Sigmoid colon (tissue), 4 donors: ENCODE results near the gene BPNT1.

ENCODE experiments used
- POLR2A ChIP-seq, 2 donors: fragments of 450-650 bp; IDR thresholded peaks; one replicate each; pipeline ENCODE4 v1.6.1; 2016; ENCODE audit warnings: antibody characterized with exemption in 2 of 2, mild to moderate bottlenecking in 2 of 2, moderate library complexity in 2 of 2
- POLR2AphosphoS5 ChIP-seq, 4 donors: sonication (generic); formaldehyde crosslinking; IDR thresholded peaks; one replicate each; pipeline ENCODE4 v1.6.1; 2017; ENCODE audit warnings: antibody characterized with exemption in 4 of 4
- TF ChIP-seq, protein P1 (sequence below), 4 experiments: fragments of 450-650 bp in 3 of 4; fragments of 200-600 bp in 1 of 4; IDR thresholded peaks; one replicate each; pipeline ENCODE4 v1.5.1; 2016 to 2019; ENCODE audit warnings: antibody characterized with exemption in 4 of 4, mild to moderate bottlenecking in 3 of 4, moderate library complexity in 2 of 4

DNA sequence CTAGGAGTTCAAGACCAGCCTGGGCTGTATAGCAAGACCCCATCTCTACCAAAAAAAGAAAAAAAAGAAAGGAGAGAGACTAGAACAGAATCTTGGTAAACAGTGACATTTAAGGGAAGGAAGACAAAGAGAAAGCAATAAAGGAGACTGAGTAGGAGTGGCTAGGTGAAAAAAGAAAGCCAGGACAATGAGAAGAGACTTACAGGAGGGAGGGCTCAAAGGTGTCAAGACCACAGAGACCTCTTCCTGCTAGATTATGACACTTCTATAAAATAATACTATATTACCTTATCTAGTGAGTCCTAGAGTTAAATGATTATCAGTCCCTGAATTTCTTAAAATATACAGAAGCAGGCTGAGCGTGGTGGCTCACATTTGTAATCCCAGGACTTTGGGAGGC is 33.2 kb downstream of the BPNT1 start:
- TF ChIP-seq POLR2AphosphoS5 (IDR thresholded peaks at IDR 0.05) (no peak), POLR2A (IDR thresholded peaks at IDR 0.05) (no peak)
- TF ChIP-seq, protein P1, sequence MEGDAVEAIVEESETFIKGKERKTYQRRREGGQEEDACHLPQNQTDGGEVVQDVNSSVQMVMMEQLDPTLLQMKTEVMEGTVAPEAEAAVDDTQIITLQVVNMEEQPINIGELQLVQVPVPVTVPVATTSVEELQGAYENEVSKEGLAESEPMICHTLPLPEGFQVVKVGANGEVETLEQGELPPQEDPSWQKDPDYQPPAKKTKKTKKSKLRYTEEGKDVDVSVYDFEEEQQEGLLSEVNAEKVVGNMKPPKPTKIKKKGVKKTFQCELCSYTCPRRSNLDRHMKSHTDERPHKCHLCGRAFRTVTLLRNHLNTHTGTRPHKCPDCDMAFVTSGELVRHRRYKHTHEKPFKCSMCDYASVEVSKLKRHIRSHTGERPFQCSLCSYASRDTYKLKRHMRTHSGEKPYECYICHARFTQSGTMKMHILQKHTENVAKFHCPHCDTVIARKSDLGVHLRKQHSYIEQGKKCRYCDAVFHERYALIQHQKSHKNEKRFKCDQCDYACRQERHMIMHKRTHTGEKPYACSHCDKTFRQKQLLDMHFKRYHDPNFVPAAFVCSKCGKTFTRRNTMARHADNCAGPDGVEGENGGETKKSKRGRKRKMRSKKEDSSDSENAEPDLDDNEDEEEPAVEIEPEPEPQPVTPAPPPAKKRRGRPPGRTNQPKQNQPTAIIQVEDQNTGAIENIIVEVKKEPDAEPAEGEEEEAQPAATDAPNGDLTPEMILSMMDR (IDR thresholded peaks at IDR 0.05), result no peak
